B cell (primary cell): Measurements from ENCODE around the gene ATP9B. TPM values are rescaled to one million over a fixed set of nuclear protein-coding genes. Genes with fewer than 3 reads are reported as not detected.
A peak's percentile ranks its signal among the peaks of the same experiment; 100 is the strongest.

ENCODE experiments used
- ATAC-seq: fragments of 200-7000 bp; cut with Tn5 transposase; one replicate; pipeline ENCODE4 v1.10.0; 2021; ENCODE audit warnings: low read depth, mild to moderate bottlenecking, moderate number of reproducible peaks, moderate library complexity
- CTCF ChIA-PET: fragments of 350-600 bp; sonication (Branson Sonifier 250); formaldehyde crosslinking; loops from one replicate; lab custom pipeline; 2021; ENCODE audit warnings: antibody characterized with exemption, inconsistent platforms; lab: Charles Lee
- POLR2A ChIA-PET: fragments of 350-600 bp; sonication (Branson Sonifier 250); formaldehyde crosslinking; loops from one replicate; lab custom pipeline; 2021; ENCODE audit warnings: antibody characterized with exemption; lab: Charles Lee
- DNase-seq: peaks from one replicate; pipeline ENCODE4 v3.0.0; 2013
- H2AFZ ChIP-seq: 2 replicates; pipeline ENCODE4 v1.6.1; 2012; ENCODE audit warnings: mild to moderate bottlenecking, low read depth, low read length; ENCODE audit not compliant: insufficient read depth, poor library complexity, severe bottlenecking
- H3K27ac ChIP-seq, 2 donors: 1 replicate in 1 of 2; 2 replicates in 1 of 2; pipeline ENCODE4 v1.5.1; 2012 to 2013; ENCODE audit warnings: low read length in 2 of 2, mild to moderate bottlenecking in 2 of 2, moderate library complexity in 1 of 2
- H3K27me3 ChIP-seq, 4 experiments: fragments of 200-600 bp in 1 of 4; sonication (generic) in 1 of 4; replicated peaks in 1 of 4; 1 replicate in 2 of 4; 2 replicates in 2 of 4; pipeline versions ENCODE4 v1.6.1 to v1.7.0; 2013 to 2016; ENCODE audit warnings: low read length in 3 of 4, mild to moderate bottlenecking in 2 of 4, mixed read lengths in 1 of 4, moderate library complexity in 1 of 4; ENCODE audit not compliant: insufficient read depth in 4 of 4, control insufficient read depth in 3 of 4; ENCODE audit errors: control extremely low read depth in 1 of 4
- H3K36me3 ChIP-seq, 2 experiments: replicated peaks in 1 of 2; 1 replicate in 1 of 2; 2 replicates in 1 of 2; pipeline versions ENCODE4 v1.6.1 to v1.7.1; 2013; ENCODE audit warnings: low read length in 1 of 2; ENCODE audit not compliant: insufficient read depth in 2 of 2, control insufficient read depth in 1 of 2; ENCODE audit errors: control extremely low read depth in 1 of 2, extremely low read depth in 1 of 2
- H3K4me1 ChIP-seq, 2 donors: fragments of 200-600 bp in 1 of 2; sonication (generic) in 1 of 2; 1 replicate in 1 of 2; 2 replicates in 1 of 2; pipeline versions ENCODE4 v1.5.1 to v1.6.1; 2013 to 2017; ENCODE audit warnings: low read length in 2 of 2; ENCODE audit not compliant: control insufficient read depth in 2 of 2, insufficient read depth in 2 of 2
- H3K4me2 ChIP-seq: replicated peaks from 2 replicates; pipeline ENCODE3; 2012; ENCODE audit warnings: mild to moderate bottlenecking, low read depth, low read length; ENCODE audit not compliant: poor library complexity, severe bottlenecking
- H3K4me3 ChIP-seq, 5 experiments: fragments of 200-600 bp in 1 of 5; sonication (generic) in 1 of 5; 1 replicate in 3 of 5; 2 replicates in 2 of 5; pipeline versions ENCODE4 v1.5.1 to v1.7.0; 2011 to 2016; ENCODE audit warnings: low read length in 4 of 5, mild to moderate bottlenecking in 4 of 5, low read depth in 2 of 5, control low read depth in 1 of 5, moderate library complexity in 1 of 5; ENCODE audit not compliant: insufficient read depth in 1 of 5; ENCODE audit errors: control extremely low read depth in 1 of 5, extremely low read depth in 1 of 5
- H3K79me2 ChIP-seq: fragments of 200-600 bp; sonication (generic); one replicate; pipeline ENCODE4 v1.6.0; 2016; ENCODE audit warnings: low read length; ENCODE audit not compliant: control insufficient read depth, insufficient read depth
- H3K9ac ChIP-seq: fragments of 200-600 bp; sonication (generic); 2 replicates; pipeline ENCODE4 v1.6.1; 2017; ENCODE audit warnings: mild to moderate bottlenecking, low read length, moderate library complexity
- H3K9me3 ChIP-seq, 3 donors: one replicate each; pipeline versions ENCODE4 v1.6.1 to v1.7.1; 2013; ENCODE audit warnings: low read length in 2 of 3; ENCODE audit not compliant: control insufficient read depth in 2 of 3, insufficient read depth in 1 of 3; ENCODE audit errors: control extremely low read depth in 1 of 3
- H4K20me1 ChIP-seq: 2 replicates; pipeline ENCODE4 v1.6.0; 2012; ENCODE audit warnings: mild to moderate bottlenecking, low read length; ENCODE audit not compliant: insufficient read depth, control insufficient read depth, poor library complexity, severe bottlenecking
- H3K27ac Mint-ChIP-seq: one replicate; pipeline ENCODE4 v1.8.0; 2021; ENCODE audit warnings: mixed read lengths
- H3K27me3 Mint-ChIP-seq: one replicate; pipeline ENCODE4 v1.8.0; 2021; ENCODE audit warnings: mixed read lengths
- H3K4me1 Mint-ChIP-seq: one replicate; pipeline ENCODE4 v1.8.0; 2021; ENCODE audit warnings: mixed read lengths
- H3K4me3 Mint-ChIP-seq: one replicate; pipeline ENCODE4 v1.8.0; 2021; ENCODE audit warnings: mixed read lengths
- H3K9me3 Mint-ChIP-seq: one replicate; pipeline ENCODE4 v1.8.0; 2022; ENCODE audit warnings: mixed read lengths; ENCODE audit not compliant: insufficient read depth
- EZH2 ChIP-seq: IDR thresholded peaks from 2 replicates; pipeline ENCODE4 v1.6.1; 2012; ENCODE audit warnings: borderline replicate concordance, low read depth, mild to moderate bottlenecking, moderate library complexity, low read length; ENCODE audit not compliant: insufficient read depth, poor library complexity, severe bottlenecking
- WGBS: methylation state at CpG from one replicate; pipeline ENCODE4 v1.1.5; 2013; ENCODE audit warnings: missing lambda C conversion rate; ENCODE audit not compliant: insufficient coverage; 5-methylcytosine and 5-hydroxymethylcytosine counted together
- intact Hi-C: fragments of 100-400 bp; cut with micrococcal nuclease; formaldehyde crosslinking; loops from one replicate; pipeline ENCODE4 v1.10.0; 2022
- polyA plus RNA-seq: library from polyadenylated mRNA; depleted of rRNA; stranded (reverse); fragments of >200 nt; gene quantifications from 2 replicates; pipeline ENCODE4 v1.2.3, GENCODE V29; 2012
- total RNA-seq, 2 donors: library from RNA; stranded (reverse); fragments of 120-200 nt in 1 of 2; gene quantifications; 1 replicate in 1 of 2; 2 replicates in 1 of 2; pipeline versions ENCODE4 v1.2.3 to v1.2.4, GENCODE V29; 2013 to 2022
- TF ChIP-seq, protein P1 (sequence below): fragments of 200-600 bp; IDR thresholded peaks from one replicate; pipeline ENCODE4 v1.8.0; 2022; ENCODE audit warnings: antibody characterized with exemption, mild to moderate bottlenecking

ATP9B gene
- total and polyA plus RNA-seq, 2 donors (not counting 1 experiment from before 2014, with no cell fraction given): 34.3 to 71.7 TPM

DNA sequence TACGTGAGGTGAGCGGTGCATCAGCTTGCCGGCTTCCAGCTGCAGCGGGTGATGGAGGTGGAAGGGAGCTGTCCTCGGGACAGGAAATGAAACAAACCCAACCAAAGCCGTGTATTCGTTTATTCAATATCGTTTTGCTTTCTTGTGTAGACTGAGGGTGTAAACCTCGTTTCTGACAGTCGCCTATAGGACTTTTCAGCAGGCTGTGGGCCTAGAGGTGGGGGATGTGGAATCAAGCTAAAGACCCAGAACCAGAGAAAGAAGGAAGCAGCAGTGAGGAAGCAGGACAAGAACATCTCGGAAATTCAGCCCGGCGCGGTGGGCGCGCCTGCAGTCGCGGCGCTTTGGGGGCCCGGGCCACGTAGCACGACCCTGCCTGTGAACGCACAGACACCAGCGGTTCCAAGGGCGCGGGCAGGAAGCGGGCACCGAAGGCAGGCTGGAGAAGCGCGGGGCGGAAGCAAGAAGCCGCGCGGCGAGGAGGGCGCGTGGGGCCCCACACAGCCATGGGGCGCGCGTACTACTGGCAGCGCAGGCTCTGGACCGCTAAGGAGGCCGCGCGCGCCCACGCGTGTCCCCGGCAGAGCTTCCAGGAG lies 755 bp upstream of the ATP9B start:
- Mint-ChIP-seq H3K27ac (peak overlapping the region; percentile 97), H3K27me3 (no peaks in the 10 kb centered on the region), H3K4me3 (peak overlapping the region; percentile 93), H3K9me3 (peaks cover 20% of the 10 kb centered on the region), H3K4me1 (peaks cover 30% of the 10 kb centered on the region)
- H3K36me3 ChIP-seq: no peaks in the 10 kb centered on the region
- ATAC-seq (no peak), DNase-seq (no peak)
- TF ChIP-seq EZH2: no peak
- TF ChIP-seq, protein P1, sequence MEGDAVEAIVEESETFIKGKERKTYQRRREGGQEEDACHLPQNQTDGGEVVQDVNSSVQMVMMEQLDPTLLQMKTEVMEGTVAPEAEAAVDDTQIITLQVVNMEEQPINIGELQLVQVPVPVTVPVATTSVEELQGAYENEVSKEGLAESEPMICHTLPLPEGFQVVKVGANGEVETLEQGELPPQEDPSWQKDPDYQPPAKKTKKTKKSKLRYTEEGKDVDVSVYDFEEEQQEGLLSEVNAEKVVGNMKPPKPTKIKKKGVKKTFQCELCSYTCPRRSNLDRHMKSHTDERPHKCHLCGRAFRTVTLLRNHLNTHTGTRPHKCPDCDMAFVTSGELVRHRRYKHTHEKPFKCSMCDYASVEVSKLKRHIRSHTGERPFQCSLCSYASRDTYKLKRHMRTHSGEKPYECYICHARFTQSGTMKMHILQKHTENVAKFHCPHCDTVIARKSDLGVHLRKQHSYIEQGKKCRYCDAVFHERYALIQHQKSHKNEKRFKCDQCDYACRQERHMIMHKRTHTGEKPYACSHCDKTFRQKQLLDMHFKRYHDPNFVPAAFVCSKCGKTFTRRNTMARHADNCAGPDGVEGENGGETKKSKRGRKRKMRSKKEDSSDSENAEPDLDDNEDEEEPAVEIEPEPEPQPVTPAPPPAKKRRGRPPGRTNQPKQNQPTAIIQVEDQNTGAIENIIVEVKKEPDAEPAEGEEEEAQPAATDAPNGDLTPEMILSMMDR: no peak
- H3K4me3 ChIP-seq: peak overlapping the region in 4 of 5 experiments; percentile 48 to 93 (median 87)
- POLR2A ChIA-PET: interaction anchor here (0.7 to 1.3 kb wide), 2 partner anchors 10 to 455 kb away, joined by 4 read pairs; no protein-coding TSS in a partner anchor
- CTCF ChIA-PET: no interaction called here
- peak overlapping the region; percentile 89 for H3K4me2 ChIP-seq
- H4K20me1 ChIP-seq: no peaks in the 10 kb centered on the region
- peak overlapping the region; percentile 75 to 97 for H3K27ac ChIP-seq
- intact Hi-C loops: loop anchor here (2.0 kb wide), 1 partner anchor 176 kb away; no protein-coding TSS in a partner anchor
- WGBS: 14% methylated on average over 44 of the region's 49 CpGs
- peak overlapping the region; percentile 96 for H3K9ac ChIP-seq
- H3K9me3 ChIP-seq: peaks cover 0 to 17% (median 0%) of the 10 kb centered on the region in 3 donors
- peak overlapping the region; percentile 88 for H2AFZ ChIP-seq
- H3K79me2 ChIP-seq: peaks cover 28% of the 10 kb centered on the region
- no peaks in the 10 kb centered on the region for H3K27me3 ChIP-seq
- peaks cover 23 to 24% of the 10 kb centered on the region in 2 donors for H3K4me1 ChIP-seq

DNA sequence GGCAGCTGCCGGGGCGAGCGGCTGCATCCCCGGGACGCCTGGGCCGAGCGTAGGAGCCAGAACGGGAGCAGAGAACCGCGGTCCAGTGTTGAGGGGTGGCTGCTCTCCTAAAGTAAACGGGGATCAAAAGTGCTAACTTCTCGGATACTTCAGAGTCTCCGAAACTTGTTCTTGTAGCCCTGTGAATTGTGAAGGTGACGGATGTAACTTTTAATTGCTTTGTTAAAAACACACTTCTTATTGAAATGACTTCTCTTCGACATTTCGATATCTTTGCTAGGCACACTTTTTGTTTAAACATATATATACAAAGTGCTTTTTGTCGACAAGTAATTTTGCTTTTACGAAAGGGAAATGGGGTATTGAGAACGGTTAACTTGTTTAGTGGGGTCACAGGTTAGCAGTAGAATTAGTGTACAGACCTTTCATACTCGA lies 540 bp downstream of the ATP9B start:
- Histone ChIP-seq H3K4me3 (peak overlapping the region; percentile 48 to 93 (median 89)), H2AFZ (peak overlapping the region; percentile 80), H4K20me1 (peaks cover 9% of the 10 kb centered on the region), H3K4me1 (peaks cover 23 to 24% of the 10 kb centered on the region in 2 donors), H3K4me2 (peak overlapping the region; percentile 89), H3K9me3 (peaks cover 0 to 21% (median 0%) of the 10 kb centered on the region in 3 donors), H3K27ac (peak overlapping the region; percentile 75 to 97), H3K79me2 (peaks cover 41% of the 10 kb centered on the region), H3K27me3 (no peaks in the 10 kb centered on the region), H3K36me3 (no peaks in the 10 kb centered on the region), H3K9ac (peak overlapping the region; percentile 96)
- intact Hi-C loops: loop anchor here (2.0 kb wide), 1 partner anchor 175 kb away; no protein-coding TSS in a partner anchor
- Mint-ChIP-seq H3K27ac (peak overlapping the region; percentile 90), H3K27me3 (no peaks in the 10 kb centered on the region), H3K4me1 (peaks cover 35% of the 10 kb centered on the region), H3K4me3 (peak overlapping the region; percentile 91), H3K9me3 (peaks cover 20% of the 10 kb centered on the region)
- WGBS: under 1% methylated on average over 12 of the region's 20 CpGs
- TF ChIP-seq, protein P1: no peak
- TF ChIP-seq EZH2: no peak
- ATAC-seq (no peak), DNase-seq (no peak)
- ChIA-PET CTCF (no interaction called here), POLR2A (no interaction called here)
